Kidney epithelial cell (primary cell): ENCODE results near the gene RBMS1. TPM values are rescaled to one million over a fixed set of nuclear protein-coding genes. Genes with fewer than 3 reads are reported as not detected.

Source experiments
- DNase-seq: peaks from one replicate; pipeline ENCODE4 v3.0.0-alpha.2; 2010; ENCODE audit warnings: low read depth
- H3K27me3 ChIP-seq: 2 replicates; pipeline ENCODE4 v1.6.0; 2011; ENCODE audit warnings: low read length; ENCODE audit not compliant: control insufficient read depth, insufficient read depth
- H3K36me3 ChIP-seq: 2 replicates; pipeline ENCODE4 v1.5.1; 2011; ENCODE audit warnings: low read length; ENCODE audit not compliant: control insufficient read depth, insufficient read depth
- H3K4me3 ChIP-seq: 2 replicates; pipeline ENCODE4 v1.5.1; 2011; ENCODE audit warnings: low read depth, mild to moderate bottlenecking, control low read depth, low read length
- total RNA-seq: library from RNA; depleted of rRNA; stranded (reverse); fragments of >200 nt; gene quantifications from 2 replicates; pipeline ENCODE4 v1.2.3, GENCODE V29; 2015
- TF ChIP-seq, protein P1 (sequence below): IDR thresholded peaks from 2 replicates; pipeline ENCODE4 v1.5.1; 2011; ENCODE audit warnings: mild to moderate bottlenecking, moderate library complexity, low read length, control low read depth, inconsistent platforms; ENCODE audit not compliant: insufficient read depth, poor library complexity, severe bottlenecking

RBMS1 gene
- total RNA-seq, 1 donor from 2014 or later: 52.5 TPM

GRCh38 chr2:160402997-160403979 is 90.3 kb downstream of the RBMS1 start:
- DNase-seq: no peak
- Histone ChIP-seq H3K4me3 (no peak overlapping the region), H3K36me3 (no peaks in the 10 kb centered on the region), H3K27me3 (no peaks in the 10 kb centered on the region)
- TF ChIP-seq, protein P1, sequence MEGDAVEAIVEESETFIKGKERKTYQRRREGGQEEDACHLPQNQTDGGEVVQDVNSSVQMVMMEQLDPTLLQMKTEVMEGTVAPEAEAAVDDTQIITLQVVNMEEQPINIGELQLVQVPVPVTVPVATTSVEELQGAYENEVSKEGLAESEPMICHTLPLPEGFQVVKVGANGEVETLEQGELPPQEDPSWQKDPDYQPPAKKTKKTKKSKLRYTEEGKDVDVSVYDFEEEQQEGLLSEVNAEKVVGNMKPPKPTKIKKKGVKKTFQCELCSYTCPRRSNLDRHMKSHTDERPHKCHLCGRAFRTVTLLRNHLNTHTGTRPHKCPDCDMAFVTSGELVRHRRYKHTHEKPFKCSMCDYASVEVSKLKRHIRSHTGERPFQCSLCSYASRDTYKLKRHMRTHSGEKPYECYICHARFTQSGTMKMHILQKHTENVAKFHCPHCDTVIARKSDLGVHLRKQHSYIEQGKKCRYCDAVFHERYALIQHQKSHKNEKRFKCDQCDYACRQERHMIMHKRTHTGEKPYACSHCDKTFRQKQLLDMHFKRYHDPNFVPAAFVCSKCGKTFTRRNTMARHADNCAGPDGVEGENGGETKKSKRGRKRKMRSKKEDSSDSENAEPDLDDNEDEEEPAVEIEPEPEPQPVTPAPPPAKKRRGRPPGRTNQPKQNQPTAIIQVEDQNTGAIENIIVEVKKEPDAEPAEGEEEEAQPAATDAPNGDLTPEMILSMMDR: no peak

DNA sequence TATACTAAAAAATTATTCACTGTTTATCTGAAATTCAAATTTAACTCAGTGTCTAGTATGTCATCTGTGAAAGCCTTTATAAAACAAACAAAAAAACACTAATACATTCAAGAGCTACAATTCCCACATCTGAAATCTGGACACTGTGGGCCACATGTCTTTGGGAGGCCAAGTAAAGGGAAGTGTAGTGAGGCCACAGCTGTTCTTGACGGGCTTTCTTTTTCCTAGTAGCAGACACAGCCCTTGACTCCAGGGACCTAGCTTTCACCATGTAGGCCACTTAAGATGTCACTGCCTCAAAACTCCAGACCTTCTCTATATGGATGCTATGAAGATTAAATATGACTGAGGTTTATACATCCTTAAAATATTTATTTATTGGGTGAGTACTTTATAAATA is 91.1 kb downstream of the RBMS1 start:
- Histone ChIP-seq H3K27me3 (no peaks in the 10 kb centered on the region), H3K36me3 (no peaks in the 10 kb centered on the region), H3K4me3 (no peak overlapping the region)
- TF ChIP-seq, protein P1: no peak
- DNase-seq: no peak

DNA sequence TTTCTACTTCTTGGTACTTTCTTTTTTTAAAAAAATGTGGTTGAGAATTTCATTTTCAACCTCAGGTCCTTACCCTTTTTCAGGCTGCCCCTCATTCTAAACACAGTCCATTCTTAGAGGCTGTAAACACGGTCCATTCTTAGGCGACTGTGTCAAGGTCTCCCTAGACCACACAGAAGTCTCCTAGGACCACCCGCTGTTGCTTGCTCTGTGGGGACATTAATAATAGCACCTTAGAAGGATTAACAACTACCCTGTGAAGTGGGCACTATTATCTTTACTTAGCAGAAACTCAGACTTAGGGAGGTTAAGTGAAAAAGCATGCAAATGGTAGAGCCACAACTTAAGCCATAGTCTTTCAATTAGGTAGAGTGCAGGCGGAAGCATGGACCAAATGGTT is 91.7 kb downstream of the RBMS1 start:
- Histone ChIP-seq H3K4me3 (no peak overlapping the region), H3K36me3 (peaks cover 1% of the 10 kb centered on the region), H3K27me3 (no peaks in the 10 kb centered on the region)
- TF ChIP-seq, protein P1: no peak
- DNase-seq: no peak

DNA sequence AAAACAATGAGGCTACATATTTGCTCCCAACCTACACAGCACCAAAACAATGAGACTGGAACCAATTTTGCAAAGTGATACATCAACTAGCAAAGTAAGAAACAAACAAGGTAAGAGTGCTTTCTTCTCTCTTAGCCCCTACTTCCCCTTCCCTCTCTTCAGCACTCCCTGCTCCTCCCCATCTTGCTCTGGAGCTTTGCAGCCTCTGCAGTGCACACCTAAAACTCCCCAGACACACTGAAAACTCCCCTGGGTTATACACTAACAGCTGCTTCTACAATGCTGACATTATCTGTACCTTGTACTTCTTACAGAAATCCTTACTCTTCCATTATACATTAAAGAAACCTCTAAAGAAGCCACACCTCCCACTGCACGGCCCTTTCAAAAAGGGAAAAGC is 93.7 kb downstream of the RBMS1 start:
- H3K4me3 ChIP-seq: no peak overlapping the region
- TF ChIP-seq, protein P1: no peak
- no peaks in the 10 kb centered on the region for H3K27me3 ChIP-seq
- peaks cover 1% of the 10 kb centered on the region for H3K36me3 ChIP-seq
- no peak for DNase-seq

GRCh38 chr2:160397530-160397865 is 96.1 kb downstream of the RBMS1 start:
- no peak for DNase-seq
- no peaks in the 10 kb centered on the region for H3K27me3 ChIP-seq
- peaks cover 1% of the 10 kb centered on the region for H3K36me3 ChIP-seq
- TF ChIP-seq, protein P1: no peak
- H3K4me3 ChIP-seq: no peak overlapping the region

GRCh38 chr2:160394153-160394552 is 99.5 kb downstream of the RBMS1 start:
- Histone ChIP-seq H3K4me3 (no peak overlapping the region), H3K36me3 (peaks cover 1% of the 10 kb centered on the region), H3K27me3 (no peaks in the 10 kb centered on the region)
- TF ChIP-seq, protein P1: no peak
- no peak for DNase-seq
